OCI-LY1 (cell line): Measurements from ENCODE around the gene SLC50A1.

Source experiments
- H2AFZ ChIP-seq: fragments of 200-600 bp; sonication (generic), shearing (Covaris generic); 2 replicates; pipeline ENCODE4 v1.6.0; 2014; ENCODE audit warnings: antibody characterized with exemption, mild to moderate bottlenecking, low read length
- H3F3A ChIP-seq: fragments of 200-600 bp; sonication (generic), shearing (Covaris generic); 2 replicates; pipeline ENCODE4 v1.6.0; 2014; ENCODE audit warnings: mild to moderate bottlenecking, antibody characterized with exemption, low read length, moderate library complexity; ENCODE audit not compliant: insufficient read depth
- H3K27ac ChIP-seq: fragments of 200-600 bp; sonication (generic); 2 replicates; pipeline ENCODE4 v1.5.1; 2014; ENCODE audit warnings: low read length, mixed run types, mild to moderate bottlenecking, low read depth; ENCODE audit not compliant: poor library complexity, severe bottlenecking
- H3K27me3 ChIP-seq: fragments of 200-600 bp; sonication (generic); 2 replicates; pipeline ENCODE4 v1.6.0; 2014; ENCODE audit warnings: antibody characterized with exemption, mild to moderate bottlenecking, low read length, moderate library complexity; ENCODE audit not compliant: insufficient read depth
- H3K36me3 ChIP-seq: fragments of 200-600 bp; sonication (generic); 2 replicates; pipeline ENCODE4 v1.6.1; 2014; ENCODE audit warnings: mild to moderate bottlenecking, antibody characterized with exemption, low read length, moderate library complexity, mixed read lengths; ENCODE audit not compliant: insufficient read depth
- H3K4me1 ChIP-seq: fragments of 200-600 bp; sonication (generic); 2 replicates; pipeline ENCODE4 v1.5.1; 2014; ENCODE audit warnings: mild to moderate bottlenecking, low read length, moderate library complexity; ENCODE audit not compliant: insufficient read depth, severe bottlenecking
- H3K4me2 ChIP-seq: fragments of 200-600 bp; sonication (generic), shearing (Covaris generic); 2 replicates; pipeline ENCODE4 v1.6.1; 2014; ENCODE audit warnings: low read length
- H3K4me3 ChIP-seq: fragments of 200-600 bp; sonication (generic); 2 replicates; pipeline ENCODE4 v1.5.1; 2014; ENCODE audit warnings: low read length, low read depth, mild to moderate bottlenecking, mixed read lengths; ENCODE audit not compliant: poor library complexity, severe bottlenecking
- H3K79me2 ChIP-seq: fragments of 200-600 bp; shearing (Covaris generic); 2 replicates; pipeline ENCODE4 v1.6.1; 2016; ENCODE audit warnings: mixed run types, low read length, mixed read lengths; ENCODE audit not compliant: insufficient read depth
- H3K9ac ChIP-seq: fragments of 200-600 bp; sonication (generic), shearing (Covaris generic); 2 replicates; pipeline ENCODE4 v1.6.1; 2014; ENCODE audit warnings: mild to moderate bottlenecking, low read length, mixed read lengths
- H3K9me2 ChIP-seq: fragments of 200-600 bp; sonication (generic), shearing (Covaris generic); 2 replicates; pipeline ENCODE4 v1.6.1; 2014; ENCODE audit warnings: low read depth, mild to moderate bottlenecking, low read length, mixed read lengths
- H3K9me3 ChIP-seq: fragments of 200-600 bp; shearing (Covaris generic); 2 replicates; pipeline ENCODE4 v1.6.1; 2014; ENCODE audit warnings: low read length, mixed read lengths
- H4K20me1 ChIP-seq: fragments of 200-600 bp; sonication (generic), shearing (Covaris generic); 2 replicates; pipeline ENCODE4 v1.6.0; 2016; ENCODE audit warnings: mild to moderate bottlenecking, low read length; ENCODE audit not compliant: insufficient read depth
- EZH2 ChIP-seq: fragments of 200-600 bp; sonication (generic), shearing (Covaris generic); IDR thresholded peaks from 2 replicates; pipeline ENCODE4 v1.8.0; 2017; ENCODE audit warnings: borderline replicate concordance, mixed run types, mild to moderate bottlenecking, antibody characterized with exemption, low read length, moderate library complexity, mixed read lengths
- TF ChIP-seq, protein P1 (sequence below): fragments of 200-600 bp; sonication (generic), shearing (Covaris generic); IDR thresholded peaks from 2 replicates; pipeline ENCODE4 v1.5.1; 2017; ENCODE audit warnings: mild to moderate bottlenecking, antibody characterized with exemption, low read length, moderate library complexity, mixed read lengths

The SLC50A1 gene

DNA sequence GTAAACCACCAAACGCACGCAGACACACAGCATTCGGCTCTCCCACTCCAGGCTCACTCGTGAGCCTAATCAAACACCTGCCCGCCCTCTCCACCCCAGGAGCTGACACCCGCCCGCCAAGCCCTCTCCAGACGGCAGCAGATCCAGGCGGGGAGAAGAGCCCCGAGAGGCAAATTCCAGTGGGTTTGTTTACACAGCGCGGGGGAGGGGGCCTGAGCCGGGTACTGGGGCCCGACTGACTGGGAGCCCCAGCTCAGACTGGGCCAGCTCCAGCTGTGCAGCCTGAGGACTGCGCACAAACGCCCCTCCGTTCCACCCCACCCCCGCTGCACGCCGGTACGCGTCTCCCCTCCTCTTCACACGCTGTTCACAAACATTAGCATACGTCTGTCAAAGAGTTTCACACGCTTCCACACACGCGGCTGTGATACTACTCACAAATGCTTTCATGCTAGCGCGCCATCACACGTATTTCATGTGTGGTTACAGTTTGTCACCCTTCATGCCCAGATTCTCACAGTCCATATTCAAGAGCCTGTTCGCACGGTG, 9.0 kb upstream of the SLC50A1 start:
- Histone ChIP-seq H3K4me1 (peaks cover 16% of the 10 kb centered on the region), H3K36me3 (no peaks in the 10 kb centered on the region), H3K4me3 (peak overlapping the region; percentile 49), H3K27me3 (0 out of 2 replicates have a peak, but pooled peaks cover 8% of the 10 kb centered on the region), H3K9me2 (no peaks in the 10 kb centered on the region), H3K4me2 (peak overlapping the region; percentile 73), H3K79me2 (no peaks in the 10 kb centered on the region), H3K27ac (no peak overlapping the region), H4K20me1 (no peaks in the 10 kb centered on the region), H3F3A (no peaks in the 10 kb centered on the region), H3K9ac (no peak overlapping the region), H2AFZ (no peak overlapping the region), H3K9me3 (no peaks in the 10 kb centered on the region)
- TF ChIP-seq EZH2: no peak
- TF ChIP-seq, protein P1, sequence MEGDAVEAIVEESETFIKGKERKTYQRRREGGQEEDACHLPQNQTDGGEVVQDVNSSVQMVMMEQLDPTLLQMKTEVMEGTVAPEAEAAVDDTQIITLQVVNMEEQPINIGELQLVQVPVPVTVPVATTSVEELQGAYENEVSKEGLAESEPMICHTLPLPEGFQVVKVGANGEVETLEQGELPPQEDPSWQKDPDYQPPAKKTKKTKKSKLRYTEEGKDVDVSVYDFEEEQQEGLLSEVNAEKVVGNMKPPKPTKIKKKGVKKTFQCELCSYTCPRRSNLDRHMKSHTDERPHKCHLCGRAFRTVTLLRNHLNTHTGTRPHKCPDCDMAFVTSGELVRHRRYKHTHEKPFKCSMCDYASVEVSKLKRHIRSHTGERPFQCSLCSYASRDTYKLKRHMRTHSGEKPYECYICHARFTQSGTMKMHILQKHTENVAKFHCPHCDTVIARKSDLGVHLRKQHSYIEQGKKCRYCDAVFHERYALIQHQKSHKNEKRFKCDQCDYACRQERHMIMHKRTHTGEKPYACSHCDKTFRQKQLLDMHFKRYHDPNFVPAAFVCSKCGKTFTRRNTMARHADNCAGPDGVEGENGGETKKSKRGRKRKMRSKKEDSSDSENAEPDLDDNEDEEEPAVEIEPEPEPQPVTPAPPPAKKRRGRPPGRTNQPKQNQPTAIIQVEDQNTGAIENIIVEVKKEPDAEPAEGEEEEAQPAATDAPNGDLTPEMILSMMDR: no peak

DNA sequence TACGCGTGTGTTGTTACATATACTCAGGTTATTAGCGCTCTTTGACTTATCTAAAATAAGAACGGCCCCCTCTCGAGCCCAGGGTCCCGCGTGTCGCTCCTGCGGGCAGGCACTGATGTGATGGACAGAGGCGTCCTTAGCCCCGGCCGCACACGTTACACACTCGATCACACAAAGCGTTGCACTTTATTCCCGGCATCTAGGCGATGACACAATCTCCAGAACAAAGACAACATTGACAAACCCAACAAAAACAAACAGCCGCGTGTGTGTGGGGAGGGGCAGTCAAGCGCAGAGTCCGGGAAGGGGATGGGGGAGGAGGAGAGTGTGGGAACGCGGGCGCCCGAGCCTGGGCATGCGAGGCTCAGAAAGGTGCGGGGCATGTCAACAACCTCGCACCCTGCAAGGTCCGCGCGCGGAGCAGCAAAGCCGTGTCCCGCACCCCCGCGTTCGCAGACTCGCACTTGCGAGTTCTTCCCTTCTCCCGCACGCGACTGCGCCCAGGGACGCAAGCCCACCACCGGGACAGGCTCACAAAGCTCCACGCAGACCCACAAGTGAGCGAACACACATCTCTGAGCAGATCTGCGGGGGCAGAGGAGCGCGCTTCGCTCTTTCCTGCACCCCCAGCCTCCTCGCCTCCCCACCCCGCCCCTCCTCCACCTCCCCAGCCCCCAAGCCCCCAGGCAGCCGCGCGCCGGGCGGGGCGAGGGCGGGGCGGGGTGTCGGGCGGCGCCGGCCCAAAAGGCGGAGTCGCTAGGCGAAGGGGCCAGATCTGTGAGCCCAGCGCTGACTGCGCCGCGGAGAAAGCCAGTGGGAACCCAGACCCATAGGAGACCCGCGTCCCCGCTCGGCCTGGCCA, 8.3 kb upstream of the SLC50A1 start, which contains the start of gene EFNA1:
Gene EFNA1, plus strand, starts transcription at position 772 of the 862 bp plus-strand sequence. CDS start 102 bp downstream, outside the sequence.
- H3K9me3 ChIP-seq: no peaks in the 10 kb centered on the region
- H3K27ac ChIP-seq: no peak within 1 kb of the TSS
- H3K79me2 ChIP-seq: no peaks in the 10 kb centered on the region
- 0 out of 2 replicates have a peak, but pooled peaks cover 8% of the 10 kb centered on the region for H3K27me3 ChIP-seq
- H2AFZ ChIP-seq: no peak within 1 kb of the TSS
- H3K36me3 ChIP-seq: no peaks in the 10 kb centered on the region
- H4K20me1 ChIP-seq: no peaks in the 10 kb centered on the region
- no peak within 1 kb of the TSS; the same call in 1 of the 2 replicates for H3K9ac ChIP-seq
- H3K9me2 ChIP-seq: no peaks in the 10 kb centered on the region
- peak within 1 kb of the TSS; percentile 73 for H3K4me2 ChIP-seq
- TF ChIP-seq, protein P1: no peak
- no peak for TF ChIP-seq EZH2
- H3K4me1 ChIP-seq: peaks cover 16% of the 10 kb centered on the region
- no peaks in the 10 kb centered on the region for H3F3A ChIP-seq
- peak within 1 kb of the TSS; percentile 49 for H3K4me3 ChIP-seq

DNA sequence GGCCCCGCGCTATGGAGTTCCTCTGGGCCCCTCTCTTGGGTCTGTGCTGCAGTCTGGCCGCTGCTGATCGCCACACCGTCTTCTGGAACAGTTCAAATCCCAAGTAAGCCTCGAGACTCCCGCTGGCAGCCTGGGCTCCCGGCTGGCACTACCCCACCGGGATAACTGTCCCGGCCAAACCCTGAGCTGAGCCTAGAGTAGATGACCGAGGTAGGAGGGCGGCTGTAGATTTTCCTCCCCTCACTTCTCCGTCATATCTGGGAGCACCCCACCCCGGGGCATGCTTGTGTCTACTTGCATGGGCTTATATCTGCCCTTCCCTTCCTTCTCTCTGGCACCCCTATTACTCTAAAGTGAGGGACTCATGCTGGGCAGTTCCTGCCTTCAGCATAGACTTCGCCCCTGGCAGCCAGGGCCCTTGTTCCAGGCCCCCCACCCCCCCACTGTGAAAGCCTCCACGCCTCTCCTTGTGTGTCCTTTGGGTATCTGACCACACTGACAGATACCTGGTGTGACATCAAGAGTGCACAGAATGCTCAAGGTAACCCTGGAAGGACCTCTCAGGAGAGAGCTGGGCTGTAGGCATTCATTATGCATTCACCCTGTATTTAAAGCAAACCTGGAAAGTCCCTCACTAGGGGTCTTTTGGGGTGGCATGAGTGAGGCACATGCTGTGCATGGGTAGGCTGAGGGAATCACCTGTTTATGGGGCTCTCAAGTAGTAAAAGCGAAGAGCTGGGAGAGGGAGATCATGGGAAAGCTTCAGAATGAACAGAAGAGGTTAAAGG, 7.5 kb upstream of the SLC50A1 start:
- H3K27me3 ChIP-seq: 0 out of 2 replicates have a peak, but pooled peaks cover 8% of the 10 kb centered on the region
- H2AFZ ChIP-seq: no peak overlapping the region
- H3K79me2 ChIP-seq: no peaks in the 10 kb centered on the region
- H4K20me1 ChIP-seq: no peaks in the 10 kb centered on the region
- TF ChIP-seq, protein P1: no peak
- TF ChIP-seq EZH2: no peak
- H3K36me3 ChIP-seq: no peaks in the 10 kb centered on the region
- no peaks in the 10 kb centered on the region for H3F3A ChIP-seq
- no peaks in the 10 kb centered on the region for H3K9me3 ChIP-seq
- peak overlapping the region; percentile 73; the same call in 1 of the 2 replicates for H3K4me2 ChIP-seq
- no peaks in the 10 kb centered on the region for H3K9me2 ChIP-seq
- no peak overlapping the region for H3K27ac ChIP-seq
- H3K4me3 ChIP-seq: peak overlapping the region; percentile 49
- no peak overlapping the region for H3K9ac ChIP-seq
- H3K4me1 ChIP-seq: peaks cover 16% of the 10 kb centered on the region
